Measurements from ENCODE around the gene NR5A1.

Gene NR5A1

GRCh38 chr9:124530246-124530645 is 23.0 kb upstream of the NR5A1 start:
- TF ChIP-seq CTCF (conservative IDR thresholded peaks at IDR 0.05; ENCODE audit: low read depth, low read length) = no peak
- no peak for DNase-seq (ENCODE audit: low read depth)
- no peak overlapping the region for H3K4me3 ChIP-seq (ENCODE audit: low read length)

- H3K4me3 ChIP-seq (ENCODE audit: low read length) = no peak overlapping the region
- no peak for DNase-seq (ENCODE audit: low read depth)
- TF ChIP-seq CTCF (conservative IDR thresholded peaks at IDR 0.05; ENCODE audit: low read depth, low read length) = no peak
Measured at GRCh38 chr9:124527781-124528180, 20.6 kb upstream of the NR5A1 start.

GRCh38 chr9:124526174-124526573 is 19.0 kb upstream of the NR5A1 start:
- no peak for TF ChIP-seq CTCF (conservative IDR thresholded peaks at IDR 0.05; ENCODE audit: low read depth, low read length)
- no peak for DNase-seq (ENCODE audit: low read depth)
- H3K4me3 ChIP-seq (ENCODE audit: low read length) = no peak overlapping the region

GRCh38 chr9:124522121-124523098 is 15.2 kb upstream of the NR5A1 start:
- no peak overlapping the region for H3K4me3 ChIP-seq (ENCODE audit: low read length)
- TF ChIP-seq CTCF (conservative IDR thresholded peaks at IDR 0.05; ENCODE audit: low read depth, low read length) = peak; percentile 19
- DNase-seq (ENCODE audit: low read depth) = no peak

- no peak overlapping the region for H3K4me3 ChIP-seq (ENCODE audit: low read length)
- no peak for TF ChIP-seq CTCF (conservative IDR thresholded peaks at IDR 0.05; ENCODE audit: low read depth, low read length)
- no peak for DNase-seq (ENCODE audit: low read depth)
Measured at GRCh38 chr9:124521142-124521541, 13.9 kb upstream of the NR5A1 start.

- no peak for TF ChIP-seq CTCF (conservative IDR thresholded peaks at IDR 0.05; ENCODE audit: low read depth, low read length)
- H3K4me3 ChIP-seq (ENCODE audit: low read length) = no peak overlapping the region
- no peak for DNase-seq (ENCODE audit: low read depth)
Measured at GRCh38 chr9:124520206-124520596, 13.0 kb upstream of the NR5A1 start.

- DNase-seq (ENCODE audit: low read depth) = no peak
- no peak overlapping the region for H3K4me3 ChIP-seq (ENCODE audit: low read length)
- no peak for TF ChIP-seq CTCF (conservative IDR thresholded peaks at IDR 0.05; ENCODE audit: low read depth, low read length)
Measured at GRCh38 chr9:124518116-124518515, 10.9 kb upstream of the NR5A1 start.

Data from retinal pigment epithelial cell (primary cell).